Measurements from ENCODE around the gene SDK1. TPM values are rescaled to one million over a fixed set of nuclear protein-coding genes. Genes with fewer than 3 reads are reported as not detected.

The SDK1 gene
- total and polyA plus RNA-seq, 12 donors, result 1.0 to 5.3 (median 3.2) TPM

- Histone ChIP-seq H3K4me3 (no peak overlapping the region), H3K36me3 (no peaks in the 10 kb centered on the region), H3K4me1 (no peaks in the 10 kb centered on the region), H3K27me3 (peaks cover 0 to 3% (median 0%) of the 10 kb centered on the region in 7 donors), H3K9me3 (peaks cover 0 to 11% (median 0%) of the 10 kb centered on the region in 11 donors), H3K27ac (no peak overlapping the region)
- TF ChIP-seq, protein P1, sequence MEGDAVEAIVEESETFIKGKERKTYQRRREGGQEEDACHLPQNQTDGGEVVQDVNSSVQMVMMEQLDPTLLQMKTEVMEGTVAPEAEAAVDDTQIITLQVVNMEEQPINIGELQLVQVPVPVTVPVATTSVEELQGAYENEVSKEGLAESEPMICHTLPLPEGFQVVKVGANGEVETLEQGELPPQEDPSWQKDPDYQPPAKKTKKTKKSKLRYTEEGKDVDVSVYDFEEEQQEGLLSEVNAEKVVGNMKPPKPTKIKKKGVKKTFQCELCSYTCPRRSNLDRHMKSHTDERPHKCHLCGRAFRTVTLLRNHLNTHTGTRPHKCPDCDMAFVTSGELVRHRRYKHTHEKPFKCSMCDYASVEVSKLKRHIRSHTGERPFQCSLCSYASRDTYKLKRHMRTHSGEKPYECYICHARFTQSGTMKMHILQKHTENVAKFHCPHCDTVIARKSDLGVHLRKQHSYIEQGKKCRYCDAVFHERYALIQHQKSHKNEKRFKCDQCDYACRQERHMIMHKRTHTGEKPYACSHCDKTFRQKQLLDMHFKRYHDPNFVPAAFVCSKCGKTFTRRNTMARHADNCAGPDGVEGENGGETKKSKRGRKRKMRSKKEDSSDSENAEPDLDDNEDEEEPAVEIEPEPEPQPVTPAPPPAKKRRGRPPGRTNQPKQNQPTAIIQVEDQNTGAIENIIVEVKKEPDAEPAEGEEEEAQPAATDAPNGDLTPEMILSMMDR (IDR thresholded peaks at IDR 0.05), result no peak
- intact Hi-C loops (cut with DNase I), result loop anchor here in 1 of 10 donors (10.0 kb wide), 1 partner anchor 1307 kb away; no protein-coding TSS in a partner anchor
- DNase-seq, result no peak
- WGBS, 2 donors, result 84 to 87% methylated on average over 16 of the region's 16 CpGs
- no peak for ATAC-seq
Observed at GRCh38 chr7:4202154-4202736, 901.2 kb downstream of the SDK1 start.

DNA sequence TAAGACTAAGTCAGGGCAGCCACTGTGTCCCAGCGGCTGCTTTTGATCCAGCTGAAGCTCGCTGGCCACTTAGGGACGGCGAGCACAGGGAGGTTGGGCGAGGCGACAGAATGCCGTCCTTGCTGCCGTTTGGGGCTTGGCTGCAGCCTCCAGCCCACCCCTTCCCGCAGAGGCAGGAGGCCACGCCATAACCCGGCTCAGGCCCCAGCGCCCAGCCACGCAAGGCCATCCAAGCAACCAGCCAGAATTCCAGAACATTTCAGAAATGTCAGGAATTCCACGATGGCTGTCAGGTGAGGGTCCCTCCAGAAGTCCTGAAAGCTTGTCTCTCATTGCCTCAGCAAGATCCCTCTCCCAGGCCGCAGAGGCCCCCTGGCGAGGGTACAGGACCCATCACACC lies 901.9 kb downstream of the SDK1 start:
- ATAC-seq (no peak), DNase-seq (no peak)
- H3K27ac ChIP-seq, result no peak overlapping the region
- TF ChIP-seq, protein P1 (IDR thresholded peaks at IDR 0.05), result no peak
- peaks cover 0 to 11% (median 0%) of the 10 kb centered on the region in 11 donors for H3K9me3 ChIP-seq
- no peak overlapping the region for H3K4me3 ChIP-seq
- H3K27me3 ChIP-seq, result peaks cover 0 to 3% (median 0%) of the 10 kb centered on the region in 7 donors
- no peaks in the 10 kb centered on the region for H3K4me1 ChIP-seq
- intact Hi-C loops (cut with DNase I), result loop anchor here in 1 of 10 donors (10.0 kb wide), 1 partner anchor 1308 kb away; no protein-coding TSS in a partner anchor
- 82 to 87% methylated on average over 16 of the region's 16 CpGs for WGBS, 2 donors
- no peaks in the 10 kb centered on the region for H3K36me3 ChIP-seq

DNA sequence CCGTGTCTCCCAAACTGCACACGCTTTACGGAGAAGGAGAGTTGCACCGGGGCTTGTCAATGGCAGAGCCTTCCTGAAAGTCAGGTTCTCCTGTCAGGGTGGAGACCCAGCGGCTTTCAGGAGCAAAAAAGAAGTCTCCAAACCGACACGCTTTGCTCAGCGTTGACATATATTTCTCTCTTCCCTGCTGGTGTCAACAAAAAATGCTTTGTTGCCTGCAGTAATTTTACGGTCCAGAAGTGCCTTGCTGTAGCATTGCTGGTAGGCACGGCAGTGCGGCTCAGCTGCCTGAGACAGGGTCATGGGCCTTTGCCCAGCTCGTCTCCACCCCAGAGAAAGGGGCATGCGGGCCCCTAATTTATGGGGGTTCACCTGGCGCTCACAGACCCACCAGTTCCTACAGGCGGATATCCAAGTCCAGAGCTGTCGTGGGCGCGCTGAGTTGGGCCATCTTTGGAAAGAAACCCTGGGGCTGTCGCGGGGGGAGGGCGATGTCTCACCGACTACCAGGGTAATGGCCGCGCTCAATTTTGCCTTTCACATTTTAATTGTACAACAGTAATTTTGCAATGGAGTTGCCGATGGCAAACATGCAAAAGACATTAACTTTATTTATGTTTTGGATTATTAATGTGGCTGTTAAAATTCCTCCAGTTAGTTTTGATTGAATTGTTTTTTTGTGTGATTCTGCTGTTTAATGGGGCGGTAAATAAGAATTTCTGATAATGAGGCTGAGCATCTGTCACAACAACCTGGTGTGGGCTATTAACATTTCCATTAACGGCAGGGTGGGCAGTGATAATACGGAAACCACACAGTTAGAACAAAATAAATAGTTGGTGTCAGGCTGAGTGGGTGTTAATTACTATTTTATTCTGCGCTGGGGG lies 902.8 kb downstream of the SDK1 start:
- WGBS, 2 donors, result 83 to 88% methylated on average over 29 of the region's 29 CpGs
- no peak for DNase-seq
- no peaks in the 10 kb centered on the region for H3K4me1 ChIP-seq
- H3K27ac ChIP-seq, result no peak overlapping the region
- H3K9me3 ChIP-seq, result peaks cover 0 to 11% (median 0%) of the 10 kb centered on the region in 11 donors
- H3K4me3 ChIP-seq, result no peak overlapping the region
- ATAC-seq, result no peak
- intact Hi-C loops (cut with DNase I), result loop anchor here in 1 of 10 donors (10.0 kb wide), 1 partner anchor 1309 kb away; no protein-coding TSS in a partner anchor
- no peaks in the 10 kb centered on the region for H3K36me3 ChIP-seq
- peaks cover 0 to 3% (median 0%) of the 10 kb centered on the region in 7 donors for H3K27me3 ChIP-seq
- TF ChIP-seq, protein P1 (IDR thresholded peaks at IDR 0.05), result no peak

DNA sequence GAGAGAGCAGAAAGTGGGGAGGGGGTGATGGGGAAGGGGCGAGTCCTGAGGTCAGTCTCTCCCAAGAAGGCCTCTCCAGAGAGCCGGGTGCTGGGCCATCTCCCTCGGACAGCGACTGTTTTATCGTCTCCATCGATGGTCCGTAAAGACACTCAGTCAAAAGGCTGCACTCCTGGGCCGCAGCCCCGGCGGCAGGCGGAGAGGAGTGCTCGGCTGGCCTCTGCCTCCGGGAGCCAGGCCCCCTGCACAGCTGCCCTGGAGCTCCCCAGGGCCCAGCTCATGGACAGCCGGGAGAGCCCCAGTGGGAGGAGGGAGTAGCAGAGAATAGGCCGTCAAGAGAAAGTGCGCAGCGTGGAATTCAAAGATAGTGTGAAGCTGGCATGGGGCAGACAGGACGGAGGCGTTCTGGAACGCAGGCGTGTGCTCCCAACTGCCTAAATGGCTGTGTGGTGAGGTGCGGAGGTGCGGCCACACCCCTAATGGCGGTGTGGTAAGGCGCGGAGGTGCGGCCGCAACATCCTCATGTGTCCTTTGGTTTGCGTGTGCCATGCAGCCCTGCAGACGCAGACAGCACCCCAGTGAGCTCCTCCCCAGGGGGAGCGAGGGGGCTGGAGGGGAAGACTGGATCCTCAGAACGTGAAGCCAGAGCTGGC lies 903.6 kb downstream of the SDK1 start:
- intact Hi-C loops (cut with DNase I), result loop anchor here in 1 of 10 donors (10.0 kb wide), 1 partner anchor 1310 kb away; no protein-coding TSS in a partner anchor
- Histone ChIP-seq H3K27ac (no peak overlapping the region), H3K4me3 (peak overlapping the region in 2 of 10 donors; percentile 10 to 17), H3K27me3 (peaks cover 0 to 3% (median 0%) of the 10 kb centered on the region in 7 donors), H3K9me3 (peaks cover 0 to 11% (median 0%) of the 10 kb centered on the region in 11 donors), H3K4me1 (no peaks in the 10 kb centered on the region), H3K36me3 (no peaks in the 10 kb centered on the region)
- no peak for DNase-seq
- TF ChIP-seq, protein P1 (IDR thresholded peaks at IDR 0.05), result no peak
- ATAC-seq, result peak in 5 of 8 donors; percentile 47 to 72 (median 62)
- whole genome bisulfite sequencing, 2 donors, result 49 to 80% methylated on average over 32 of the region's 32 CpGs

Measured in heart right ventricle (tissue), 16 donors.